ENCODE data around the gene CRTAC1. TPM values are rescaled to one million over a fixed set of nuclear protein-coding genes. Genes with fewer than 3 reads are reported as not detected.

CRTAC1 gene
- polyA plus RNA-seq, 1 of the 3 experiments (the other 2 are of a cell fraction), result 0.05 TPM

DNA sequence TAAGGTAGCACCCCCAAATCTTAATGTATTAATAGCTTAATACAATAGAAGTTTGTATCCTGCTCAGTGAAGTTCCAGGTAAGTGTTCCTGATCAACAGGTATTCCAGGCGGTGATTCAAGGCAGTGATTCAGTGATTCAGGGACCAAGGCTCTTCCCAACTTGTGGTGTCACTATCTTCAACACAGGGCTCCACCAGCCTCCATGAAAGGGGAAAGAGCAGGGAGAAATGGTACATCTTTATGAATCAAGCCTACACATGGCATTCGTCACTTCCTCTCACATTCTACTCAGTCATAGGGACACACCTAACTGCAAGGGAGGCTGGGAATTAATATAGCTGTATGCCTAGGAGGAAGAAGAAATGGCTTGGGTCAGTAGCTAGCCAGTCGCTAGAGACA is 175.7 kb downstream of the CRTAC1 start:
- H3K9me3 ChIP-seq, result no peaks in the 10 kb centered on the region
- no peak overlapping the region for H3K27ac ChIP-seq (ENCODE audit: low read depth in 2 of 2, low read length in 1 of 2)
- H3K4me2 ChIP-seq, result no peak overlapping the region
- no peaks in the 10 kb centered on the region for H3F3A ChIP-seq (replicated peaks; ENCODE audit: insufficient read depth)
- no peaks in the 10 kb centered on the region for H3K79me2 ChIP-seq (ENCODE audit: insufficient read depth)
- H3K4me3 ChIP-seq (ENCODE audit: low read depth in 2 of 2, low read length in 1 of 2), result no peak overlapping the region
- H3K27me3 ChIP-seq (ENCODE audit: insufficient read depth), result peaks cover 20% of the 10 kb centered on the region; the same call in 1 of the 2 replicates
- no peak overlapping the region for H3K9ac ChIP-seq
- DNase-seq, result no peak
- POLR2A ChIA-PET, result no interaction called here
- H3K4me1 ChIP-seq (ENCODE audit: control insufficient read depth in 1 of 2, insufficient read depth in 2 of 2, low read depth in 1 of 2, low read length in 1 of 2), result peaks cover 0 to 17% of the 10 kb centered on the region in 2 experiments; a peak in 1 of 4 replicates
- CTCF ChIA-PET, result no interaction called here
- TF ChIP-seq GABPA (IDR thresholded peaks at IDR 0.05; ENCODE audit: low read depth), result no peak
- TF ChIP-seq, protein P1, sequence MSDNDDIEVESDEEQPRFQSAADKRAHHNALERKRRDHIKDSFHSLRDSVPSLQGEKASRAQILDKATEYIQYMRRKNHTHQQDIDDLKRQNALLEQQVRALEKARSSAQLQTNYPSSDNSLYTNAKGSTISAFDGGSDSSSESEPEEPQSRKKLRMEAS (IDR thresholded peaks at IDR 0.05; ENCODE audit: low read depth), result no peak
- TF ChIP-seq FOXM1 (IDR thresholded peaks at IDR 0.05; ENCODE audit: low read depth), result no peak
- TF ChIP-seq NFIC (IDR thresholded peaks at IDR 0.05; ENCODE audit: borderline replicate concordance), result no peak
- no peak for TF ChIP-seq TAF1 (IDR thresholded peaks at IDR 0.05; ENCODE audit: borderline replicate concordance, low read depth, low read length)
- no peak for TF ChIP-seq RCOR1 (IDR thresholded peaks at IDR 0.05; ENCODE audit: low read length)
- TF ChIP-seq POLR2AphosphoS5 (IDR thresholded peaks at IDR 0.05; ENCODE audit: low read depth, low read length), result no peak
- no peak for TF ChIP-seq TEAD4 (IDR thresholded peaks at IDR 0.05; ENCODE audit: borderline replicate concordance, insufficient read depth)
- TF ChIP-seq YY1 (IDR thresholded peaks at IDR 0.05; ENCODE audit: low read depth), result no peak
- no peak for TF ChIP-seq EZH2phosphoT487 (IDR thresholded peaks at IDR 0.05; ENCODE audit: borderline replicate concordance, low read depth)
- H4K20me1 ChIP-seq (ENCODE audit: insufficient read depth), result no peaks in the 10 kb centered on the region
- H2AFZ ChIP-seq (ENCODE audit: low read depth), result no peak overlapping the region
- H3K36me3 ChIP-seq (replicated peaks in 1 of 2; ENCODE audit: control insufficient read depth in 1 of 2, insufficient read depth in 2 of 2, low read length in 1 of 2), result no peaks in the 10 kb centered on the region
- H3K9me2 ChIP-seq, result no peaks in the 10 kb centered on the region
- WGBS (ENCODE audit: low lambda C conversion rate), result 64% methylated on average over 3 of the region's 3 CpGs

DNA sequence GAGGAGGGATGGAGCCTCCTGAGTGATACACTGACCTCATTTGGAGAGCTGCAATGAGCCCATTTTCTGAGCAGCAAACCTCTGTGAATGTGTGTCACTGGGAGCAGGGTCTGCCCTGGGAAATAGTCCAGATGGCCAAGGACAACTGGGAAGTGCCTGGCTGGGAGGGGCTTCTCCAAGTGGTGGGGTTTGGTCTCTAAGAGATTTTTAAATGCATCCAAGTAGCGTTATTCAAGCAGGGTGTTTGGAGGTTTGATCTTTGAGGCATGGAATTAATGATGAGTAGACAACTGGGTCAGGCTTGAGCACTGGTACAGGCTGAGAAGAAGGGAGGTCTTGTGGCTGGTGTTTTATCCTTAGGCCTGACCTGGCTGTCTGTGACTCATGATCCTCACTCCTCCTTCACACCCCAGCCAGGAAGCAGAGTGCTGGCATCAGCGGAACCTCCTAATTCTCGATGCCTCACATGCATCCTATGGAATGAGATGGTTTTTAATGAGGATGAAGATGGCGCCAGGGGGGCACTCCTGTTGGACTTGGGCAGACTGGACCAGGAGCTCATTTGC is 177.5 kb downstream of the CRTAC1 start:
- Histone ChIP-seq H3K4me3 (ENCODE audit: low read depth in 2 of 2, low read length in 1 of 2) (no peak overlapping the region), H3K9ac (no peak overlapping the region), H3K79me2 (ENCODE audit: insufficient read depth) (no peaks in the 10 kb centered on the region), H3K27me3 (ENCODE audit: insufficient read depth) (peaks cover 27% of the 10 kb centered on the region), H3K4me2 (no peak overlapping the region), H3K4me1 (ENCODE audit: control insufficient read depth in 1 of 2, insufficient read depth in 2 of 2, low read depth in 1 of 2, low read length in 1 of 2) (peaks cover 0 to 17% of the 10 kb centered on the region in 2 experiments; a peak in 1 of 4 replicates), H3K27ac (ENCODE audit: low read depth in 2 of 2, low read length in 1 of 2) (no peak overlapping the region), H3K36me3 (replicated peaks in 1 of 2; ENCODE audit: control insufficient read depth in 1 of 2, insufficient read depth in 2 of 2, low read length in 1 of 2) (no peaks in the 10 kb centered on the region), H3K9me2 (no peaks in the 10 kb centered on the region), H4K20me1 (ENCODE audit: insufficient read depth) (no peaks in the 10 kb centered on the region), H3K9me3 (no peaks in the 10 kb centered on the region), H3F3A (replicated peaks; ENCODE audit: insufficient read depth) (no peaks in the 10 kb centered on the region), H2AFZ (ENCODE audit: low read depth) (no peak overlapping the region)
- DNase-seq, result no peak
- 60% methylated on average over 4 of the region's 4 CpGs for WGBS (ENCODE audit: low lambda C conversion rate)
- CTCF ChIA-PET, result interaction anchor here (2.5 to 5.6 kb wide), 2 partner anchors 17 to 61 kb away, joined by 9 to 49 read pairs; no protein-coding TSS in a partner anchor
- TF ChIP-seq GABPA (IDR thresholded peaks at IDR 0.05; ENCODE audit: low read depth), result no peak
- TF ChIP-seq CHD2 (IDR thresholded peaks at IDR 0.05; ENCODE audit: low read length, partially characterized antibody), result no peak
- no peak for TF ChIP-seq RCOR1 (IDR thresholded peaks at IDR 0.05; ENCODE audit: low read length)
- no peak for TF ChIP-seq EZH2phosphoT487 (IDR thresholded peaks at IDR 0.05; ENCODE audit: borderline replicate concordance, low read depth)
- TF ChIP-seq EP300 (IDR thresholded peaks at IDR 0.05; ENCODE audit: borderline replicate concordance in 1 of 2, low read depth in 1 of 2, low read length in 1 of 2), result no peak
- no peak for TF ChIP-seq FOXM1 (IDR thresholded peaks at IDR 0.05; ENCODE audit: low read depth)
- TF ChIP-seq FOSL2 (IDR thresholded peaks at IDR 0.05; ENCODE audit: borderline replicate concordance, low read depth), result no peak
- TF ChIP-seq RAD21 (IDR thresholded peaks at IDR 0.05; ENCODE audit: low read length), result no peak
- TF ChIP-seq MXI1 (IDR thresholded peaks at IDR 0.05; ENCODE audit: low read depth, low read length), result no peak
- no peak for TF ChIP-seq POLR2AphosphoS5 (IDR thresholded peaks at IDR 0.05; ENCODE audit: low read depth, low read length)
- TF ChIP-seq GATA2 (CRISPR knock-in tag; IDR thresholded peaks at IDR 0.05), result no peak
- TF ChIP-seq TCF12 (IDR thresholded peaks at IDR 0.05), result no peak
- no peak for TF ChIP-seq MEF2A (IDR thresholded peaks at IDR 0.05; ENCODE audit: borderline replicate concordance, low read depth)
- TF ChIP-seq, protein P2, sequence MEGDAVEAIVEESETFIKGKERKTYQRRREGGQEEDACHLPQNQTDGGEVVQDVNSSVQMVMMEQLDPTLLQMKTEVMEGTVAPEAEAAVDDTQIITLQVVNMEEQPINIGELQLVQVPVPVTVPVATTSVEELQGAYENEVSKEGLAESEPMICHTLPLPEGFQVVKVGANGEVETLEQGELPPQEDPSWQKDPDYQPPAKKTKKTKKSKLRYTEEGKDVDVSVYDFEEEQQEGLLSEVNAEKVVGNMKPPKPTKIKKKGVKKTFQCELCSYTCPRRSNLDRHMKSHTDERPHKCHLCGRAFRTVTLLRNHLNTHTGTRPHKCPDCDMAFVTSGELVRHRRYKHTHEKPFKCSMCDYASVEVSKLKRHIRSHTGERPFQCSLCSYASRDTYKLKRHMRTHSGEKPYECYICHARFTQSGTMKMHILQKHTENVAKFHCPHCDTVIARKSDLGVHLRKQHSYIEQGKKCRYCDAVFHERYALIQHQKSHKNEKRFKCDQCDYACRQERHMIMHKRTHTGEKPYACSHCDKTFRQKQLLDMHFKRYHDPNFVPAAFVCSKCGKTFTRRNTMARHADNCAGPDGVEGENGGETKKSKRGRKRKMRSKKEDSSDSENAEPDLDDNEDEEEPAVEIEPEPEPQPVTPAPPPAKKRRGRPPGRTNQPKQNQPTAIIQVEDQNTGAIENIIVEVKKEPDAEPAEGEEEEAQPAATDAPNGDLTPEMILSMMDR (IDR thresholded peaks at IDR 0.05), result no peak
- TF ChIP-seq, protein P3, sequence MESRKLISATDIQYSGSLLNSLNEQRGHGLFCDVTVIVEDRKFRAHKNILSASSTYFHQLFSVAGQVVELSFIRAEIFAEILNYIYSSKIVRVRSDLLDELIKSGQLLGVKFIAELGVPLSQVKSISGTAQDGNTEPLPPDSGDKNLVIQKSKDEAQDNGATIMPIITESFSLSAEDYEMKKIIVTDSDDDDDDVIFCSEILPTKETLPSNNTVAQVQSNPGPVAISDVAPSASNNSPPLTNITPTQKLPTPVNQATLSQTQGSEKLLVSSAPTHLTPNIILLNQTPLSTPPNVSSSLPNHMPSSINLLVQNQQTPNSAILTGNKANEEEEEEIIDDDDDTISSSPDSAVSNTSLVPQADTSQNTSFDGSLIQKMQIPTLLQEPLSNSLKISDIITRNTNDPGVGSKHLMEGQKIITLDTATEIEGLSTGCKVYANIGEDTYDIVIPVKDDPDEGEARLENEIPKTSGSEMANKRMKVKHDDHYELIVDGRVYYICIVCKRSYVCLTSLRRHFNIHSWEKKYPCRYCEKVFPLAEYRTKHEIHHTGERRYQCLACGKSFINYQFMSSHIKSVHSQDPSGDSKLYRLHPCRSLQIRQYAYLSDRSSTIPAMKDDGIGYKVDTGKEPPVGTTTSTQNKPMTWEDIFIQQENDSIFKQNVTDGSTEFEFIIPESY (IDR thresholded peaks at IDR 0.05; ENCODE audit: borderline replicate concordance, low read depth), result no peak
- POLR2A ChIA-PET, result no interaction called here
